ENCODE measurements around the gene CREB3.
A peak's percentile ranks its signal among the peaks of the same experiment; 100 is the strongest.

Gene CREB3

GRCh38 chr9:35740243-35740642, 7.8 kb downstream of the CREB3 start:
- Histone ChIP-seq H3K9ac (ENCODE audit: low read depth, low read length) (no peak overlapping the region), H2AFZ (ENCODE audit: low read depth, low read length) (no peak overlapping the region), H3K27ac (ENCODE audit: low read length) (no peak overlapping the region), H3K4me3 (ENCODE audit: low read depth in 1 of 2, low read length in 2 of 2) (no peak overlapping the region), H3K9me3 (ENCODE audit: insufficient read depth, low read length, severe bottlenecking) (no peaks in the 10 kb centered on the region), H4K20me1 (ENCODE audit: insufficient read depth, low read length) (no peaks in the 10 kb centered on the region), H3K4me1 (ENCODE audit: insufficient read depth, low read length) (peaks cover 4% of the 10 kb centered on the region; the same call in 1 of the 2 replicates), H3K36me3 (ENCODE audit: insufficient read depth, low read length) (peaks cover 76% of the 10 kb centered on the region), H3K27me3 (ENCODE audit: insufficient read depth, low read length, poor library complexity) (no peaks in the 10 kb centered on the region), H3K79me2 (ENCODE audit: insufficient read depth, low read length) (no peaks in the 10 kb centered on the region), H3K4me2 (ENCODE audit: insufficient read depth, low read length) (no peak overlapping the region)
- ATAC-seq (ENCODE audit: insufficient read depth, low read depth) (no peak), DNase-seq (no peak)
- no peak for TF ChIP-seq EZH2 (IDR thresholded peaks at IDR 0.05; ENCODE audit: borderline replicate concordance, low read depth, low read length, severe bottlenecking)
- no peak for TF ChIP-seq CTCF (IDR thresholded peaks at IDR 0.05; ENCODE audit: borderline replicate concordance, extremely low read depth, low read length, poor library complexity, severe bottlenecking)

GRCh38 chr9:35741740-35742139, 9.3 kb downstream of the CREB3 start:
- no peaks in the 10 kb centered on the region for H4K20me1 ChIP-seq (ENCODE audit: insufficient read depth, low read length)
- H2AFZ ChIP-seq (ENCODE audit: low read depth, low read length): no peak overlapping the region
- H3K79me2 ChIP-seq (ENCODE audit: insufficient read depth, low read length): peaks cover 6% of the 10 kb centered on the region; the same call in 1 of the 2 replicates
- peaks cover 67% of the 10 kb centered on the region for H3K36me3 ChIP-seq (ENCODE audit: insufficient read depth, low read length)
- H3K9me3 ChIP-seq (ENCODE audit: insufficient read depth, low read length, severe bottlenecking): no peaks in the 10 kb centered on the region
- DNase-seq: peak; percentile 47
- peak; percentile 94 for ATAC-seq (ENCODE audit: insufficient read depth, low read depth)
- H3K4me2 ChIP-seq (ENCODE audit: insufficient read depth, low read length): no peak overlapping the region
- H3K27me3 ChIP-seq (ENCODE audit: insufficient read depth, low read length, poor library complexity): no peaks in the 10 kb centered on the region
- H3K27ac ChIP-seq (ENCODE audit: low read length): no peak overlapping the region; the same call in 1 of the 2 replicates
- TF ChIP-seq CTCF (IDR thresholded peaks at IDR 0.05; ENCODE audit: borderline replicate concordance, extremely low read depth, low read length, poor library complexity, severe bottlenecking) (no peak), EZH2 (IDR thresholded peaks at IDR 0.05; ENCODE audit: borderline replicate concordance, low read depth, low read length, severe bottlenecking) (no peak)
- H3K9ac ChIP-seq (ENCODE audit: low read depth, low read length): no peak overlapping the region
- H3K4me1 ChIP-seq (ENCODE audit: insufficient read depth, low read length): peaks cover 18% of the 10 kb centered on the region
- H3K4me3 ChIP-seq (ENCODE audit: low read depth in 1 of 2, low read length in 2 of 2): no peak overlapping the region

DNA sequence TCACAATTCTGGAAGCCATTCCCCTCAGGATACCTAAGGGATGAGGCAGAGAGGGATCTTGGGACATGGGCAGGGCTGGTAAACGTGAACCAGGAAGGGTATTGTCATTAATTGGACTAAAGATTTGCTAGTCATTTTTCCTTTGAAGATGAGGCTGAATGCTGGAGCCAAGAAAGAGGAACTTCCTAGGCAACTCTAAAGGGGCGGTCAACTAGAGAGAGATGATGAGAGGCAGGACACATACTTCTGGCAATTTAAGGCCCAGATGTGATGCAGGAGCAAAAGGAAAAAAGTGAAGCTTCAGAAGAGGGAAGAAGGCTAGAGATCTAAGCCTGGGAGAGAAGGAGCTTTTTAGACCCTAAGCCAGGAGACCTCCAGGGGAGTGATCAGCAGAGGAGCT, 11.0 kb downstream of the CREB3 start:
- no peak for DNase-seq
- TF ChIP-seq EZH2 (IDR thresholded peaks at IDR 0.05; ENCODE audit: borderline replicate concordance, low read depth, low read length, severe bottlenecking) (no peak), CTCF (IDR thresholded peaks at IDR 0.05; ENCODE audit: borderline replicate concordance, extremely low read depth, low read length, poor library complexity, severe bottlenecking) (no peak)
- peaks cover 50% of the 10 kb centered on the region for H3K36me3 ChIP-seq (ENCODE audit: insufficient read depth, low read length)

More for the DNA sequence above, 11.0 kb downstream of the CREB3 start:
- no peak for ATAC-seq (ENCODE audit: insufficient read depth, low read depth)
- Histone ChIP-seq H3K27me3 (ENCODE audit: insufficient read depth, low read length, poor library complexity) (no peaks in the 10 kb centered on the region), H2AFZ (ENCODE audit: low read depth, low read length) (no peak overlapping the region), H3K4me2 (ENCODE audit: insufficient read depth, low read length) (no peak overlapping the region), H3K9ac (ENCODE audit: low read depth, low read length) (no peak overlapping the region), H3K27ac (ENCODE audit: low read length) (no peak overlapping the region), H3K79me2 (ENCODE audit: insufficient read depth, low read length) (peaks cover 21% of the 10 kb centered on the region), H4K20me1 (ENCODE audit: insufficient read depth, low read length) (no peaks in the 10 kb centered on the region), H3K4me3 (ENCODE audit: low read depth in 1 of 2, low read length in 2 of 2) (no peak overlapping the region), H3K4me1 (ENCODE audit: insufficient read depth, low read length) (peaks cover 35% of the 10 kb centered on the region), H3K9me3 (ENCODE audit: insufficient read depth, low read length, severe bottlenecking) (no peaks in the 10 kb centered on the region)

Measured in DND-41 (cell line).